Stimulated activated CD8-positive, alpha-beta memory T cell treated with anti-CD3 and anti-CD28 coated beads, Interleukin-7, amount 100 ng/mL, for 4 hours (primary cell): Measurements from ENCODE around the gene VPS13D.
"Not testable (repeated sequence)": the region's sequence is repeated elsewhere in the genome, so short reads cannot be mapped to it uniquely, and the experiment has no call there.

ENCODE experiments used
- DNase-seq, 2 donors: peaks; one replicate each; pipeline ENCODE4 v3.0.0-alpha.2; 2020; ENCODE audit warnings: low read depth in 2 of 2

Gene VPS13D

GRCh38 chr1:12284486-12284885 is 54.7 kb downstream of the VPS13D start:
- no peak for DNase-seq

- DNase-seq: no peak
Observed at GRCh38 chr1:12285496-12286143, 55.8 kb downstream of the VPS13D start.

- DNase-seq: no peak
Observed at GRCh38 chr1:12287869-12288268, 58.0 kb downstream of the VPS13D start.

GRCh38 chr1:12290828-12291227 is 61.0 kb downstream of the VPS13D start:
- no peak for DNase-seq

- no peak for DNase-seq
Observed at GRCh38 chr1:12293416-12293815, 63.6 kb downstream of the VPS13D start.

- DNase-seq: no peak
Observed at GRCh38 chr1:12294076-12294475, 64.2 kb downstream of the VPS13D start.

- DNase-seq: no peak
Observed at GRCh38 chr1:12296016-12296415, 66.2 kb downstream of the VPS13D start.

GRCh38 chr1:12296623-12297022 is 66.8 kb downstream of the VPS13D start:
- no peak for DNase-seq

- no peak for DNase-seq
Observed at GRCh38 chr1:12300706-12301105, 70.9 kb downstream of the VPS13D start.

GRCh38 chr1:12301518-12302237 is 71.8 kb downstream of the VPS13D start:
- no peak for DNase-seq

GRCh38 chr1:12302798-12303447 is 73.1 kb downstream of the VPS13D start:
- DNase-seq: no peak

GRCh38 chr1:12305377-12305776 is 75.5 kb downstream of the VPS13D start:
- DNase-seq: no peak

- DNase-seq: no peak
Observed at GRCh38 chr1:12309783-12310742, 80.2 kb downstream of the VPS13D start.

GRCh38 chr1:12314333-12314903 is 84.6 kb downstream of the VPS13D start:
- no peak for DNase-seq

GRCh38 chr1:12315146-12315545 is 85.3 kb downstream of the VPS13D start:
- DNase-seq: no peak

GRCh38 chr1:12316331-12316730 is 86.5 kb downstream of the VPS13D start:
- DNase-seq: no peak

- DNase-seq: no peak
Observed at GRCh38 chr1:12320486-12320885, 90.7 kb downstream of the VPS13D start.

- DNase-seq: no peak
Observed at GRCh38 chr1:12324423-12324822, 94.6 kb downstream of the VPS13D start.

- DNase-seq: not testable (repeated sequence)
Observed at GRCh38 chr1:12324973-12325372, 95.1 kb downstream of the VPS13D start.

- DNase-seq: no peak
Observed at GRCh38 chr1:12326986-12327385, 97.2 kb downstream of the VPS13D start.

- DNase-seq: no peak
Observed at GRCh38 chr1:12327566-12327965, 97.7 kb downstream of the VPS13D start.
